Measurements from ENCODE around the gene SMIM12. TPM values are rescaled to one million over a fixed set of nuclear protein-coding genes. Genes with fewer than 3 reads are reported as not detected.
"Not testable (repeated sequence)": the region's sequence is repeated elsewhere in the genome, so short reads cannot be mapped to it uniquely, and the experiment has no call there.

The SMIM12 gene
- polyA plus RNA-seq, 1 experiment: 41.7 TPM

- H3K27ac ChIP-seq (ENCODE audit: low read depth, low read length): no peak overlapping the region
- no peaks in the 10 kb centered on the region for H3K9me3 ChIP-seq (ENCODE audit: control insufficient read depth, insufficient read depth, low read length)
- H3K4me3 ChIP-seq (ENCODE audit: low read depth, low read length): no peak overlapping the region
- no peaks in the 10 kb centered on the region for H3K27me3 ChIP-seq (ENCODE audit: control insufficient read depth, insufficient read depth, low read length)
- DNase-seq (ENCODE audit: low read depth, low spot score): no peak
- ChIA-PET POLR2A (no interaction called here), CTCF (no interaction called here)
- TF ChIP-seq CTCF (IDR thresholded peaks at IDR 0.05; ENCODE audit: low read depth, low read length): no peak
Observed at GRCh38 chr1:34822202-34822601, 37.3 kb downstream of the SMIM12 start.

GRCh38 chr1:34818862-34819261 lies 40.7 kb downstream of the SMIM12 start:
- H3K27me3 ChIP-seq (ENCODE audit: control insufficient read depth, insufficient read depth, low read length); H3K4me3 ChIP-seq (ENCODE audit: low read depth, low read length); H3K9me3 ChIP-seq (ENCODE audit: control insufficient read depth, insufficient read depth, low read length); DNase-seq (ENCODE audit: low read depth, low spot score); POLR2A ChIA-PET; CTCF ChIA-PET; H3K27ac ChIP-seq (ENCODE audit: low read depth, low read length): not testable (repeated sequence)

DNA sequence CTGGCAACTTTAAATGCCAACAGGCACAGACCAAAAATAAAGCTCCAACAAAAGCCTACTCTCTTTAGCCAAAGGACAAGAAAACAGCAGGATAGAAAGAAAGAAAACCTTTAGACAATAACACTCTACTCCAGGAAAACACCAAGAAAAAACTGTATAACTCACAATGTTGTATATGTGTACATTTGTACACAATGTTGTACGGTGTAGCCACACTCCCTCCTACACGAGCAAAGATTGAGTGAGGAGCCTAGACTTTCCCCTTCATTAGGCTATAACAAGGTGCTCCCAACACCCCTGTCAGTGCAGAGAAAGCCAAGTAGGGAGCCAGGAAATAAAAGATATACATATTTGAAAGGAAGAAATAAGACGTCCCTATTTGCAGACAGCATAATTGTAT lies 42.8 kb downstream of the SMIM12 start:
- no peak for DNase-seq (ENCODE audit: low read depth, low spot score)
- Histone ChIP-seq H3K27ac (ENCODE audit: low read depth, low read length) (no peak overlapping the region), H3K27me3 (ENCODE audit: control insufficient read depth, insufficient read depth, low read length) (no peaks in the 10 kb centered on the region), H3K4me3 (ENCODE audit: low read depth, low read length) (no peak overlapping the region), H3K9me3 (ENCODE audit: control insufficient read depth, insufficient read depth, low read length) (no peaks in the 10 kb centered on the region)
- no peak for TF ChIP-seq CTCF (IDR thresholded peaks at IDR 0.05; ENCODE audit: low read depth, low read length)
- POLR2A ChIA-PET: no interaction called here
- CTCF ChIA-PET: interaction anchor here (1.8 to 4.1 kb wide), 2 partner anchors 30 to 36 kb away, joined by 4 to 13 read pairs; no protein-coding TSS in a partner anchor

DNA sequence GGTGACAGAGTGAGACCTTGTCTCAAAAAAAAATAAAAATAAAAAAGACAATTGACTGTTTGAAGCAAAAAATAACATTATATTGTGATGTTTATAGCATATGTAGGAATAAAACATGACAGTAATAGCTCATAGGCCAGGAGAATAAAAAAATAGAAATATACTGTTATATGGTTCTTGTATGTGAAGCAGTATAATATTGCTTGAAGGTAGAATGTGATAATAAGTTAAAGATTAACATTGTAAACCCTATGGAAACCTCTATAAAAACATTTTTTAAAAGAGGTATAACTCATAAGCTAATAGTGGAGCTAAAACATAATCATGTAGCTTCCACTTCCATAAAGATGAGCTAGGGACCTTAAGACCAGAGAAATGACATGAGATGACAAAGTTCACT lies 43.2 kb downstream of the SMIM12 start:
- no peak for TF ChIP-seq CTCF (IDR thresholded peaks at IDR 0.05; ENCODE audit: low read depth, low read length)
- DNase-seq (ENCODE audit: low read depth, low spot score): no peak
- H3K27me3 ChIP-seq (ENCODE audit: control insufficient read depth, insufficient read depth, low read length): no peaks in the 10 kb centered on the region
- no peaks in the 10 kb centered on the region for H3K9me3 ChIP-seq (ENCODE audit: control insufficient read depth, insufficient read depth, low read length)
- H3K4me3 ChIP-seq (ENCODE audit: low read depth, low read length): no peak overlapping the region
- no peak overlapping the region for H3K27ac ChIP-seq (ENCODE audit: low read depth, low read length)
- ChIA-PET POLR2A (no interaction called here), CTCF (interaction anchor here (1.8 to 4.1 kb wide), 2 partner anchors 30 to 37 kb away, joined by 4 to 13 read pairs; no protein-coding TSS in a partner anchor)

DNA sequence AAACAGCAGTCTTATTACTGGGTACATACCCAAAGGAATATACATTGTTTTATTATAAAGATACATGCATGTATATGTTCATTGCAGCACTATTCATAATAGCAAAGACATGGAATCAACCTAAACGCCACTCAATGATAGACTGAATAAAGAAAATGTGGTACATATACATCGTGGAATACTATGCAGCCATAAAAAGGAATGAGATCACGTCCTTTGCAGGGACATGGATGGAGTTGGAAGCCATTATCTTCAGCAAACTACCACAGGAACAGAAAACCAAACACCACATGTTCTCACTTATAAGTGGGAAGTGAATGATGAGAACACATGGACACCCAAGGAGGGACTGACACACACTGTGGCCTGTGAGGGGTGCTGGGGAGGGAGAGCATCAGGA lies 48.8 kb downstream of the SMIM12 start:
- H3K4me3 ChIP-seq (ENCODE audit: low read depth, low read length); H3K27me3 ChIP-seq (ENCODE audit: control insufficient read depth, insufficient read depth, low read length); H3K27ac ChIP-seq (ENCODE audit: low read depth, low read length); POLR2A ChIA-PET; H3K9me3 ChIP-seq (ENCODE audit: control insufficient read depth, insufficient read depth, low read length); CTCF ChIA-PET; DNase-seq (ENCODE audit: low read depth, low spot score): not testable (repeated sequence)

DNA sequence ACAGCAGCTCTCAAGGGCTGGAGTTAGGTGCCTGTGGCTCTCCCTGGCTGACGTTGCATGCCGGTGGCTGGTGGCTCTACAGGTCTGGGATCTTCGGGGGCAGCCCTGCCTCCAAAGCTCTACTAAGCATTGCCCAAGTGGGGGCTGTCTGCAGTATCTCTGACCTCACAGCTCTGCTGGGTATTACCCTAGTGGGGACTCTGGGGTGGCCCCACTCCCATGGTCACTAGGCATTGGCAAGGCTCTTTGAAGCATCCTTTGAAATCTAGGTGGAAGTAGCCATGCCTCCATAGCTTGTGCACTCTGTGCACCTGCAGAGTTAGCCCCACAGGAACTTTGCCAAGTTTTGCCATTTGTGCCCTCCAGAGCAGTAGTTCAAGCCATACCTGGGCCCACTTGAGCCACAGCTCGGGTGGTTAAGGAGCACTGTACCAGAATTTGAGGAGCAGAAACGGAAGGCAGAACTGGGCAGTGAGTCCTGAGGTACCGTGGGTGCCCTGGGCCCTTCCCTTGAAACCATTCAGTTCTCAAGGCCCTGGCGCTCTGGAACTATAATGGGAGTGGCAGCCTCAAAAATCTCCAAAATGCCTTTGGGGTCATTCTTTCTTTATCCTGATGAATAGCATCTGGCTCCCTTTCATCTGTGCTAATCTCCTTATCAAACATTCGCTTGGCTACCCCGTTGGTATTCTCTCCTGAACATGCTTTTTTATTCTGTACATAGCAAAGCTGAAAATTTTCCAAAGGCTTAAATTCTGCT lies 51.3 kb downstream of the SMIM12 start:
- no peak for TF ChIP-seq CTCF (IDR thresholded peaks at IDR 0.05; ENCODE audit: low read depth, low read length)
- H3K27me3 ChIP-seq (ENCODE audit: control insufficient read depth, insufficient read depth, low read length): no peaks in the 10 kb centered on the region
- no peaks in the 10 kb centered on the region for H3K9me3 ChIP-seq (ENCODE audit: control insufficient read depth, insufficient read depth, low read length)
- ChIA-PET POLR2A (no interaction called here), CTCF (interaction anchor here (1.0 kb wide), 1 partner anchor 22 kb away, joined by 4 read pairs; no protein-coding TSS in a partner anchor)
- no peak for DNase-seq (ENCODE audit: low read depth, low spot score)
- no peak overlapping the region for H3K4me3 ChIP-seq (ENCODE audit: low read depth, low read length)
- H3K27ac ChIP-seq (ENCODE audit: low read depth, low read length): no peak overlapping the region
